Subcutaneous abdominal adipose tissue (tissue), 5 donors: ENCODE data around the gene OAS2.

ENCODE experiments used
- H3K27ac ChIP-seq: one replicate; pipeline ENCODE4 v1.7.0; 2013; ENCODE audit warnings: low read depth, mild to moderate bottlenecking, inconsistent platforms, low read length, moderate library complexity
- H3K27me3 ChIP-seq, 5 donors: one replicate each; pipeline ENCODE4 v1.7.0; 2013; ENCODE audit warnings: low read length in 5 of 5, inconsistent platforms in 1 of 5; ENCODE audit not compliant: control insufficient read depth in 5 of 5, insufficient read depth in 4 of 5
- H3K36me3 ChIP-seq, 5 donors: one replicate each; pipeline ENCODE4 v1.7.0; 2013; ENCODE audit warnings: low read length in 5 of 5; ENCODE audit not compliant: control insufficient read depth in 5 of 5, insufficient read depth in 5 of 5
- H3K4me1 ChIP-seq, 5 donors: one replicate each; pipeline ENCODE4 v1.7.0; 2013; ENCODE audit warnings: low read length in 5 of 5, mild to moderate bottlenecking in 3 of 5, moderate library complexity in 1 of 5; ENCODE audit not compliant: control insufficient read depth in 5 of 5, insufficient read depth in 5 of 5
- H3K4me3 ChIP-seq, 5 donors: one replicate each; pipeline ENCODE4 v1.7.0; 2013; ENCODE audit warnings: low read length in 5 of 5, low read depth in 1 of 5
- H3K9ac ChIP-seq, 5 donors: one replicate each; pipeline ENCODE4 v1.7.0; 2013; ENCODE audit warnings: low read length in 5 of 5, mild to moderate bottlenecking in 4 of 5, moderate library complexity in 3 of 5
- H3K9me3 ChIP-seq, 5 donors: one replicate each; pipeline ENCODE4 v1.7.0; 2013; ENCODE audit warnings: low read length in 5 of 5; ENCODE audit not compliant: control insufficient read depth in 5 of 5
- donor health status: healthy.
- donor health status: healthy.
- donor health status: healthy.
- donor health status: healthy.
- donor health status: healthy.

OAS2 gene

GRCh38 chr12:113060336-113060960 is 82.1 kb downstream of the OAS2 start:
- Histone ChIP-seq H3K9me3 (no peaks in the 10 kb centered on the region), H3K27me3 (peaks cover 0 to 18% (median 2%) of the 10 kb centered on the region in 5 donors), H3K36me3 (no peaks in the 10 kb centered on the region), H3K27ac (no peak overlapping the region), H3K4me3 (peak overlapping the region in 1 of 5 donors; percentile 13), H3K9ac (no peak overlapping the region), H3K4me1 (peaks cover 4 to 89% (median 84%) of the 10 kb centered on the region in 5 donors)

GRCh38 chr12:113061061-113061694 is 82.9 kb downstream of the OAS2 start:
- H3K36me3 ChIP-seq: no peaks in the 10 kb centered on the region
- H3K4me3 ChIP-seq: no peak overlapping the region
- peaks cover 0 to 14% (median 2%) of the 10 kb centered on the region in 5 donors for H3K27me3 ChIP-seq
- H3K9ac ChIP-seq: no peak overlapping the region
- no peak overlapping the region for H3K27ac ChIP-seq
- H3K4me1 ChIP-seq: peaks cover 4 to 89% (median 81%) of the 10 kb centered on the region in 5 donors
- no peaks in the 10 kb centered on the region for H3K9me3 ChIP-seq
